GM12801 (cell line): Measurements from ENCODE around the gene KERA.

ENCODE experiments used
- CTCF ChIP-seq: IDR thresholded peaks from one replicate; pipeline ENCODE4 v1.5.1; 2011; ENCODE audit warnings: control low read depth; ENCODE audit not compliant: insufficient read length; ENCODE audit errors: extremely low read depth

Gene KERA

GRCh38 chr12:91055976-91056375 lies 1.8 kb downstream of the KERA start:
- no peak for TF ChIP-seq CTCF

- TF ChIP-seq CTCF, result no peak
Measured at GRCh38 chr12:91053951-91054715, 3.7 kb downstream of the KERA start.

GRCh38 chr12:91052026-91052425 lies 5.8 kb downstream of the KERA start:
- no peak for TF ChIP-seq CTCF

GRCh38 chr12:91044586-91044985 lies 13.2 kb downstream of the KERA start:
- TF ChIP-seq CTCF, result no peak

GRCh38 chr12:91043408-91043807 lies 14.4 kb downstream of the KERA start:
- no peak for TF ChIP-seq CTCF

GRCh38 chr12:91040096-91040755 lies 17.6 kb downstream of the KERA start:
- TF ChIP-seq CTCF, result no peak

- no peak for TF ChIP-seq CTCF
Measured at GRCh38 chr12:91037276-91037675, 20.5 kb downstream of the KERA start.
